Mucosa of rectum (tissue), 2 donors: Measurements from ENCODE around the gene PIPOX.

Experiments used
- H3K27ac ChIP-seq, 2 donors: one replicate each; pipeline ENCODE4 v1.7.0; 2013; ENCODE audit warnings: inconsistent platforms in 2 of 2, low read depth in 2 of 2, low read length in 2 of 2
- H3K27me3 ChIP-seq, 2 donors: one replicate each; pipeline ENCODE4 v1.7.0; 2013; ENCODE audit warnings: low read length in 2 of 2; ENCODE audit not compliant: control insufficient read depth in 2 of 2, insufficient read depth in 2 of 2
- H3K36me3 ChIP-seq, 2 donors: one replicate each; pipeline ENCODE4 v1.7.0; 2013; ENCODE audit warnings: low read length in 2 of 2; ENCODE audit not compliant: control insufficient read depth in 2 of 2, insufficient read depth in 2 of 2
- H3K4me1 ChIP-seq, 2 donors: one replicate each; pipeline ENCODE4 v1.7.0; 2013; ENCODE audit warnings: low read length in 2 of 2, mild to moderate bottlenecking in 1 of 2; ENCODE audit not compliant: control insufficient read depth in 2 of 2, insufficient read depth in 2 of 2
- H3K4me3 ChIP-seq, 2 donors: one replicate each; pipeline ENCODE4 v1.7.0; 2013; ENCODE audit warnings: low read length in 2 of 2
- H3K9ac ChIP-seq, 2 donors: one replicate each; pipeline ENCODE4 v1.7.0; 2013; ENCODE audit warnings: low read length in 2 of 2, low read depth in 1 of 2, mild to moderate bottlenecking in 1 of 2
- H3K9me3 ChIP-seq, 2 donors: one replicate each; pipeline ENCODE4 v1.7.0; 2013; ENCODE audit warnings: low read length in 2 of 2; ENCODE audit not compliant: control insufficient read depth in 2 of 2
- donor health status: healthy.
- donor health status: Normal muscosa, but diverticular disease.

PIPOX gene

GRCh38 chr17:29045734-29046472 lies 3.0 kb downstream of the PIPOX start:
- Histone ChIP-seq H3K4me1 (peaks cover 3 to 4% of the 10 kb centered on the region in 2 donors), H3K27me3 (peaks cover 0 to 3% of the 10 kb centered on the region in 2 donors), H3K9ac (no peak overlapping the region), H3K9me3 (no peaks in the 10 kb centered on the region), H3K36me3 (no peaks in the 10 kb centered on the region), H3K4me3 (no peak overlapping the region), H3K27ac (no peak overlapping the region)

- H3K4me1 ChIP-seq, result peaks cover 3 to 4% of the 10 kb centered on the region in 2 donors
- no peaks in the 10 kb centered on the region for H3K36me3 ChIP-seq
- no peak overlapping the region for H3K27ac ChIP-seq
- H3K4me3 ChIP-seq, result no peak overlapping the region
- H3K27me3 ChIP-seq, result peaks cover 0 to 3% of the 10 kb centered on the region in 2 donors
- no peaks in the 10 kb centered on the region for H3K9me3 ChIP-seq
- H3K9ac ChIP-seq, result no peak overlapping the region
These were observed 3.5 kb downstream of the PIPOX start for GRCh38 chr17:29046473-29046839.

GRCh38 chr17:29048440-29049368 lies 5.8 kb downstream of the PIPOX start:
- Histone ChIP-seq H3K36me3 (no peaks in the 10 kb centered on the region), H3K4me1 (no peaks in the 10 kb centered on the region)

GRCh38 chr17:29049541-29050145 lies 6.7 kb downstream of the PIPOX start:
- no peak overlapping the region for H3K27ac ChIP-seq
- H3K4me3 ChIP-seq, result no peak overlapping the region
- H3K27me3 ChIP-seq, result peaks cover 0 to 4% of the 10 kb centered on the region in 2 donors
- no peaks in the 10 kb centered on the region for H3K36me3 ChIP-seq
- no peaks in the 10 kb centered on the region for H3K9me3 ChIP-seq
- H3K4me1 ChIP-seq, result no peaks in the 10 kb centered on the region
- H3K9ac ChIP-seq, result no peak overlapping the region

More at GRCh38 chr17:29048440-29049368, 5.8 kb downstream of the PIPOX start:
- no peak overlapping the region for H3K27ac ChIP-seq
- H3K9me3 ChIP-seq, result no peaks in the 10 kb centered on the region
- no peak overlapping the region for H3K9ac ChIP-seq
- peaks cover 0 to 3% of the 10 kb centered on the region in 2 donors for H3K27me3 ChIP-seq
- no peak overlapping the region for H3K4me3 ChIP-seq

- H3K9me3 ChIP-seq, result no peaks in the 10 kb centered on the region
- no peaks in the 10 kb centered on the region for H3K4me1 ChIP-seq
- H3K36me3 ChIP-seq, result no peaks in the 10 kb centered on the region
- H3K9ac ChIP-seq, result no peak overlapping the region
- no peak overlapping the region for H3K4me3 ChIP-seq
- peaks cover 0 to 7% of the 10 kb centered on the region in 2 donors for H3K27me3 ChIP-seq
- no peak overlapping the region for H3K27ac ChIP-seq
These were observed 7.2 kb downstream of the PIPOX start for GRCh38 chr17:29050176-29050575.

- H3K27ac ChIP-seq, result no peak overlapping the region
- H3K4me3 ChIP-seq, result no peak overlapping the region
- peaks cover 0 to 9% of the 10 kb centered on the region in 2 donors for H3K27me3 ChIP-seq
- no peak overlapping the region for H3K9ac ChIP-seq
- H3K9me3 ChIP-seq, result no peaks in the 10 kb centered on the region
- no peaks in the 10 kb centered on the region for H3K36me3 ChIP-seq
- H3K4me1 ChIP-seq, result no peaks in the 10 kb centered on the region
These were observed 8.3 kb downstream of the PIPOX start for GRCh38 chr17:29051194-29051593.

- Histone ChIP-seq H3K27me3 (peaks cover 0 to 9% of the 10 kb centered on the region in 2 donors), H3K4me1 (no peaks in the 10 kb centered on the region), H3K9ac (no peak overlapping the region), H3K36me3 (no peaks in the 10 kb centered on the region), H3K27ac (no peak overlapping the region), H3K9me3 (no peaks in the 10 kb centered on the region), H3K4me3 (no peak overlapping the region)
These were observed 8.8 kb downstream of the PIPOX start for GRCh38 chr17:29051731-29052130.

GRCh38 chr17:29054835-29055234 lies 11.9 kb downstream of the PIPOX start:
- Histone ChIP-seq H3K4me1 (no peaks in the 10 kb centered on the region), H3K36me3 (no peaks in the 10 kb centered on the region), H3K9ac (no peak overlapping the region), H3K27ac (no peak overlapping the region), H3K9me3 (no peaks in the 10 kb centered on the region), H3K27me3 (peaks cover 0 to 6% of the 10 kb centered on the region in 2 donors), H3K4me3 (no peak overlapping the region)

- Histone ChIP-seq H3K27me3 (peaks cover 0 to 6% of the 10 kb centered on the region in 2 donors), H3K36me3 (no peaks in the 10 kb centered on the region), H3K9ac (no peak overlapping the region), H3K4me1 (no peaks in the 10 kb centered on the region), H3K9me3 (no peaks in the 10 kb centered on the region), H3K4me3 (no peak overlapping the region), H3K27ac (no peak overlapping the region)
These were observed 14.4 kb downstream of the PIPOX start for GRCh38 chr17:29057361-29057760.

GRCh38 chr17:29058391-29058790 lies 15.4 kb downstream of the PIPOX start:
- Histone ChIP-seq H3K36me3 (no peaks in the 10 kb centered on the region), H3K27me3 (peaks cover 0 to 6% of the 10 kb centered on the region in 2 donors), H3K4me1 (no peaks in the 10 kb centered on the region), H3K9ac (no peak overlapping the region), H3K9me3 (no peaks in the 10 kb centered on the region), H3K27ac (no peak overlapping the region), H3K4me3 (no peak overlapping the region)
